B cell (primary cell): ENCODE measurements around the gene NID1. TPM values are rescaled to one million over a fixed set of nuclear protein-coding genes. Genes with fewer than 3 reads are reported as not detected.

Experiments used
- ATAC-seq: fragments of 200-7000 bp; cut with Tn5 transposase; one replicate; pipeline ENCODE4 v1.10.0; 2021; ENCODE audit warnings: low read depth, mild to moderate bottlenecking, moderate number of reproducible peaks, moderate library complexity
- CTCF ChIA-PET: fragments of 350-600 bp; sonication (Branson Sonifier 250); formaldehyde crosslinking; loops from one replicate; lab custom pipeline; 2021; ENCODE audit warnings: antibody characterized with exemption, inconsistent platforms; lab: Charles Lee
- POLR2A ChIA-PET: fragments of 350-600 bp; sonication (Branson Sonifier 250); formaldehyde crosslinking; loops from one replicate; lab custom pipeline; 2021; ENCODE audit warnings: antibody characterized with exemption; lab: Charles Lee
- DNase-seq: peaks from one replicate; pipeline ENCODE4 v3.0.0; 2013
- H2AFZ ChIP-seq: 2 replicates; pipeline ENCODE4 v1.6.1; 2012; ENCODE audit warnings: mild to moderate bottlenecking, low read depth, low read length; ENCODE audit not compliant: insufficient read depth, poor library complexity, severe bottlenecking
- H3K27ac ChIP-seq, 2 donors: 1 replicate in 1 of 2; 2 replicates in 1 of 2; pipeline ENCODE4 v1.5.1; 2012 to 2013; ENCODE audit warnings: low read length in 2 of 2, mild to moderate bottlenecking in 2 of 2, moderate library complexity in 1 of 2
- H3K27me3 ChIP-seq, 4 experiments: fragments of 200-600 bp in 1 of 4; sonication (generic) in 1 of 4; replicated peaks in 1 of 4; 1 replicate in 2 of 4; 2 replicates in 2 of 4; pipeline versions ENCODE4 v1.6.1 to v1.7.0; 2013 to 2016; ENCODE audit warnings: low read length in 3 of 4, mild to moderate bottlenecking in 2 of 4, mixed read lengths in 1 of 4, moderate library complexity in 1 of 4; ENCODE audit not compliant: insufficient read depth in 4 of 4, control insufficient read depth in 3 of 4; ENCODE audit errors: control extremely low read depth in 1 of 4
- H3K36me3 ChIP-seq, 2 experiments: replicated peaks in 1 of 2; 1 replicate in 1 of 2; 2 replicates in 1 of 2; pipeline versions ENCODE4 v1.6.1 to v1.7.1; 2013; ENCODE audit warnings: low read length in 1 of 2; ENCODE audit not compliant: insufficient read depth in 2 of 2, control insufficient read depth in 1 of 2; ENCODE audit errors: control extremely low read depth in 1 of 2, extremely low read depth in 1 of 2
- H3K4me1 ChIP-seq, 2 donors: fragments of 200-600 bp in 1 of 2; sonication (generic) in 1 of 2; 1 replicate in 1 of 2; 2 replicates in 1 of 2; pipeline versions ENCODE4 v1.5.1 to v1.6.1; 2013 to 2017; ENCODE audit warnings: low read length in 2 of 2; ENCODE audit not compliant: control insufficient read depth in 2 of 2, insufficient read depth in 2 of 2
- H3K4me2 ChIP-seq: replicated peaks from 2 replicates; pipeline ENCODE3; 2012; ENCODE audit warnings: mild to moderate bottlenecking, low read depth, low read length; ENCODE audit not compliant: poor library complexity, severe bottlenecking
- H3K4me3 ChIP-seq, 5 experiments: fragments of 200-600 bp in 1 of 5; sonication (generic) in 1 of 5; 1 replicate in 3 of 5; 2 replicates in 2 of 5; pipeline versions ENCODE4 v1.5.1 to v1.7.0; 2011 to 2016; ENCODE audit warnings: low read length in 4 of 5, mild to moderate bottlenecking in 4 of 5, low read depth in 2 of 5, control low read depth in 1 of 5, moderate library complexity in 1 of 5; ENCODE audit not compliant: insufficient read depth in 1 of 5; ENCODE audit errors: control extremely low read depth in 1 of 5, extremely low read depth in 1 of 5
- H3K79me2 ChIP-seq: fragments of 200-600 bp; sonication (generic); one replicate; pipeline ENCODE4 v1.6.0; 2016; ENCODE audit warnings: low read length; ENCODE audit not compliant: control insufficient read depth, insufficient read depth
- H3K9ac ChIP-seq: fragments of 200-600 bp; sonication (generic); 2 replicates; pipeline ENCODE4 v1.6.1; 2017; ENCODE audit warnings: mild to moderate bottlenecking, low read length, moderate library complexity
- H3K9me3 ChIP-seq, 3 donors: one replicate each; pipeline versions ENCODE4 v1.6.1 to v1.7.1; 2013; ENCODE audit warnings: low read length in 2 of 3; ENCODE audit not compliant: control insufficient read depth in 2 of 3, insufficient read depth in 1 of 3; ENCODE audit errors: control extremely low read depth in 1 of 3
- H4K20me1 ChIP-seq: 2 replicates; pipeline ENCODE4 v1.6.0; 2012; ENCODE audit warnings: mild to moderate bottlenecking, low read length; ENCODE audit not compliant: insufficient read depth, control insufficient read depth, poor library complexity, severe bottlenecking
- H3K27ac Mint-ChIP-seq: one replicate; pipeline ENCODE4 v1.8.0; 2021; ENCODE audit warnings: mixed read lengths
- H3K27me3 Mint-ChIP-seq: one replicate; pipeline ENCODE4 v1.8.0; 2021; ENCODE audit warnings: mixed read lengths
- H3K4me1 Mint-ChIP-seq: one replicate; pipeline ENCODE4 v1.8.0; 2021; ENCODE audit warnings: mixed read lengths
- H3K4me3 Mint-ChIP-seq: one replicate; pipeline ENCODE4 v1.8.0; 2021; ENCODE audit warnings: mixed read lengths
- H3K9me3 Mint-ChIP-seq: one replicate; pipeline ENCODE4 v1.8.0; 2022; ENCODE audit warnings: mixed read lengths; ENCODE audit not compliant: insufficient read depth
- CTCF ChIP-seq: fragments of 200-600 bp; IDR thresholded peaks from one replicate; pipeline ENCODE4 v1.8.0; 2022; ENCODE audit warnings: antibody characterized with exemption, mild to moderate bottlenecking
- EZH2 ChIP-seq: IDR thresholded peaks from 2 replicates; pipeline ENCODE4 v1.6.1; 2012; ENCODE audit warnings: borderline replicate concordance, low read depth, mild to moderate bottlenecking, moderate library complexity, low read length; ENCODE audit not compliant: insufficient read depth, poor library complexity, severe bottlenecking
- WGBS: methylation state at CpG from one replicate; pipeline ENCODE4 v1.1.5; 2013; ENCODE audit warnings: missing lambda C conversion rate; ENCODE audit not compliant: insufficient coverage; 5-methylcytosine and 5-hydroxymethylcytosine counted together
- intact Hi-C: fragments of 100-400 bp; cut with micrococcal nuclease; formaldehyde crosslinking; loops from one replicate; pipeline ENCODE4 v1.10.0; 2022
- polyA plus RNA-seq: library from polyadenylated mRNA; depleted of rRNA; stranded (reverse); fragments of >200 nt; gene quantifications from 2 replicates; pipeline ENCODE4 v1.2.3, GENCODE V29; 2012
- total RNA-seq, 2 donors: library from RNA; stranded (reverse); fragments of 120-200 nt in 1 of 2; gene quantifications; 1 replicate in 1 of 2; 2 replicates in 1 of 2; pipeline versions ENCODE4 v1.2.3 to v1.2.4, GENCODE V29; 2013 to 2022

Gene NID1
- total and polyA plus RNA-seq, 2 donors (not counting 1 experiment from before 2014, with no cell fraction given), result 0.06 TPM; not detected in 1

DNA sequence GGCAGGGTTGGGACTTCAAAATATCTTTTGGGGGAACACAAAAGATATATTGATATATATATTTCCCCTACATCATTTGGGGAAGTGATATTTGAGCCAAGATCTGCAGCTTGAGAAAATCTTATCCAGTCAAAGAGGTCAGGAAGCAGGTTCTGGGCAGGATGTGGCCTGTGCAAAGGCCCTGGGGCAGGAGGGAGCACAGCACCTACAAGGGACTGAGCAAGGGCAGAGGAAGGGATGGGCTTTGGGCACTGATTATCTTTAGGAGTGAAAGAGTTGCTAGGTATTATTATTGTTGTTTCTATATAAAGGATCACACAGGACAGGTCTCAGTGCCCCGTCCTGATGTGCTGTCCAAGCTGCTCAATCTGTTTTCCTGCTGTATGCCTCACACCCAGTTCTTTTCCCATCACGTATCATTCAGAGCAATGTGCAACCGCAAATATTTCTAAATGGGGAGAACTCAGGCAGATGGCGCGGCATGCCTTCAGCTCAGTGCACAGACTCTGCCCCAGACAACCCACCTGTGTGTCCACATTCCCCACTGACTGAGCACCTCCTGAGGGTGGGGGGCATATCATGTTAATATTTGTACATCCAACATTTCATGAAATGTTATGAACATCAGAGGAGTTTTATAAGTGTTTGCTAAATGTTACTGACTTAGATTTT, 49.3 kb upstream of the NID1 start:
- H3K27me3 Mint-ChIP-seq, result no peaks in the 10 kb centered on the region
- Histone ChIP-seq H3K36me3 (no peaks in the 10 kb centered on the region), H3K9ac (no peak overlapping the region), H3K27me3 (no peaks in the 10 kb centered on the region), H3K9me3 (peaks cover 0 to 2% (median 0%) of the 10 kb centered on the region in 3 donors), H4K20me1 (no peaks in the 10 kb centered on the region), H3K27ac (no peak overlapping the region), H2AFZ (no peak overlapping the region), H3K79me2 (no peaks in the 10 kb centered on the region), H3K4me2 (no peak overlapping the region), H3K4me1 (no peaks in the 10 kb centered on the region), H3K4me3 (no peak overlapping the region)
- POLR2A ChIA-PET, result no interaction called here
- 93% methylated on average over 3 of the region's 5 CpGs for WGBS
- no peaks in the 10 kb centered on the region for H3K9me3 Mint-ChIP-seq
- CTCF ChIA-PET, result interaction anchor here (12.0 kb wide), 1 partner anchor 375 kb away, joined by 174 read pairs; no protein-coding TSS in a partner anchor
- DNase-seq (no peak), ATAC-seq (no peak)
- no peaks in the 10 kb centered on the region for H3K4me1 Mint-ChIP-seq
- no peak overlapping the region for H3K27ac Mint-ChIP-seq
- no peak overlapping the region for H3K4me3 Mint-ChIP-seq
- intact Hi-C loops, result no loop called here
- TF ChIP-seq CTCF (no peak), EZH2 (no peak)

GRCh38 chr1:236113324-236114032, 48.6 kb upstream of the NID1 start:
- no peak overlapping the region for H3K9ac ChIP-seq
- DNase-seq, result no peak
- H3K36me3 ChIP-seq, result no peaks in the 10 kb centered on the region
- POLR2A ChIA-PET, result no interaction called here
- no peak for TF ChIP-seq CTCF
- TF ChIP-seq EZH2, result no peak
- Mint-ChIP-seq H3K27ac (no peak overlapping the region), H3K9me3 (no peaks in the 10 kb centered on the region), H3K4me1 (no peaks in the 10 kb centered on the region), H3K4me3 (no peak overlapping the region), H3K27me3 (no peaks in the 10 kb centered on the region)
- peaks cover 0 to 2% (median 0%) of the 10 kb centered on the region in 3 donors for H3K9me3 ChIP-seq
- 94% methylated on average over 13 of the region's 15 CpGs for WGBS
- intact Hi-C loops, result no loop called here
- H3K79me2 ChIP-seq, result no peaks in the 10 kb centered on the region
- CTCF ChIA-PET, result interaction anchor here (0.6 to 12.0 kb wide), 6 partner anchors 17 to 376 kb away, joined by 3 to 174 read pairs (median 3); no protein-coding TSS in a partner anchor
- H3K27ac ChIP-seq, result no peak overlapping the region
- no peaks in the 10 kb centered on the region for H3K4me1 ChIP-seq
- H3K4me2 ChIP-seq, result no peak overlapping the region
- ATAC-seq, result no peak
- H4K20me1 ChIP-seq, result no peaks in the 10 kb centered on the region
- no peak overlapping the region for H2AFZ ChIP-seq
- no peaks in the 10 kb centered on the region for H3K27me3 ChIP-seq
- H3K4me3 ChIP-seq, result no peak overlapping the region
